Measurements from ENCODE around the gene SOX30. TPM values are rescaled to one million over a fixed set of nuclear protein-coding genes. Genes with fewer than 3 reads are reported as not detected.

Gene SOX30
- under 0.01 TPM in 1 of 2 replicates, not detected in the other for total RNA-seq

DNA sequence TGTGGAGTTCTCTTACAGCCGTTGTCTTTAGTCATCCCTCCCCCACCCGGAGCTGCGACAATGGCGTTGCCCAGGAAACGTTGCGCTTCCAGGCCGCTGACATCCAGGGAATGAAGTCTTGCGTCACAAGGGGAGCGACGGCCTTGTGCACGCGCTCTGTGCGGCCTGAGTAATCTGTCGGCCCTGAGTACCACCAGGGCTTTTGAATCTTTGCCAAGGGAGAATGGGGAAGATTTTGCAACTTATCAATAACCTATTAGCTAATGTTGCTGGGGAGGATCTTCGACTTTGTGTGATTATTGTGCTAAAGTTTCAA lies at the start of gene SOX30:
Gene SOX30 (minus strand): TSS at position 62 of the 316 bp plus-strand sequence. CDS start 360 bp downstream, outside the sequence.

DNA sequence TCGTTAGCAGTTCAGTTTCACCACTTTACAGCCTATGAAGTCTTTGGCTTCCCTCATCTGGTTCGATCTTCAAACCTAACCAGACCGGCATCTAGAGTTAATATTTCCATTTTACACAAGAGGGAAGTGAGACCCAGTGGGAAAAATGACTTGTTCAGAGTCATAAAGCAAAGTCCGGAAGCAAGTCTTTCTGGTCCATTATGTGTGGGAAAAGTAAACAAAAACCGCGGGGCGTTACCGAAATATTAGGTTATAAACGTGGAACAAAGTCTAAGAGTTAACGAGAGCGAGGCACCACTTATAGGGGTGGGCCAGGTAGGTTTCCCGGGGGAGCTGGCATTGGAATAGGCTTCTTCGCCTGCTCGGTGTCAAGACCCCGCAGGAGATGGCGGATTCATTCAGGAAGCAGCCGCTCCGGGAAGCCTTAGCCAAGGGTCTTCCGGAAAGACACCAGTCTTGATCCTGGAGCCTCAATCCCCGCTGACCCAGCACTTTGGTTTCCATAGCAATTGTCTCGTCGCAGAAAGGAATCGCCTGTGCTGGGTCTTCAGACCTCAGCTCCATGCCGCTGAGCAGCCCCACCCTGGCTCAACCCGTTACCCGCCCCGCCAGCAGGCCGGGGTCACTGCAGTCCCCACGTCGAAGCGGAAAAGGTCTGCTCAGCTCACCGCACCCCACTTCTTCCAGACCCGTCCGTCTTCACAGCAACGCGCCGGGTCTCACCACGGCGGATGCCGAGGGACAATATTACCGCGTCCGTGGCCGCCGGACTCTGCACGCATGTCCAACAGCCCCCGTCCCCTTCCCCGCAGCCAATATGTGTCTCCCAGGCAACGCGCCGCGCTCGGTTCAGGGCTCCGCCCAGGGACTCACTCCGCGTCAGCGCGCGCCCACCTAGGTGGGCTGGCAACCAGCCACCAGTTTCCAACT lies 18.7 kb upstream of the SOX30 start, which contains the start of gene C5orf52:
Gene C5orf52 (plus strand): TSS at position 872 of the 930 bp plus-strand sequence. CDS start 82 bp downstream, outside the sequence.

Other genes with a start within 250 kb of the SOX30 start
- not detected in 2 replicates for gene NIPAL4, start 192.2 kb downstream of the SOX30 start, total RNA-seq
- gene ADAM19, start 76.7 kb downstream of the SOX30 start, total RNA-seq = 25.1 and 49.2 TPM in 2 replicates
- gene C5orf52, start 19.1 kb upstream of the SOX30 start, total RNA-seq = not detected in 2 replicates
- gene THG1L, start 79.0 kb upstream of the SOX30 start, total RNA-seq = 6.7 and 15.7 TPM in 2 replicates
- gene LSM11, start 91.3 kb upstream of the SOX30 start, total RNA-seq = 6.3 and 8.4 TPM in 2 replicates
- 86.7 and 90.5 TPM in 2 replicates for gene CLINT1, start 206.7 kb upstream of the SOX30 start, total RNA-seq

Measured in dermis lymphatic vessel endothelial cell (primary cell).